ENCODE results near the gene DAAM2. TPM values are rescaled to one million over a fixed set of nuclear protein-coding genes. Genes with fewer than 3 reads are reported as not detected.

Gene DAAM2
- total RNA-seq, 6 experiments from 2014 or later: 1.6 to 9.8 (median 4.7) TPM

GRCh38 chr6:39801456-39802251 is 9.5 kb downstream of the DAAM2 start:
- H3K27me3 ChIP-seq: no peaks in the 10 kb centered on the region
- H3K4me3 ChIP-seq: no peak overlapping the region
- TF ChIP-seq POLR2A (IDR thresholded peaks at IDR 0.05): no peak
- no peak for TF ChIP-seq CTCF (IDR thresholded peaks at IDR 0.05)
- 26% methylated on average over 11 of the region's 11 CpGs for WGBS (ENCODE audit: insufficient coverage, low coverage, low lambda C conversion rate, missing lambda C conversion rate)
- no peaks in the 10 kb centered on the region for H3K36me3 ChIP-seq
- H3K27ac ChIP-seq: peak overlapping the region in 2 of 3 donors; percentile 26 to 77
- peak in 1 of 3 donors; percentile 56 for DNase-seq
- intact Hi-C loops (cut with DNase I): no loop called here
- H3K4me1 ChIP-seq: peaks cover 0 to 14% (median 4%) of the 10 kb centered on the region in 4 donors
- H3K9me3 ChIP-seq: no peaks in the 10 kb centered on the region
- ATAC-seq: peak; percentile 77 to 88 (median 82)

- H3K4me1 ChIP-seq: peaks cover 0 to 14% (median 4%) of the 10 kb centered on the region in 4 donors
- H3K36me3 ChIP-seq: no peaks in the 10 kb centered on the region
- no peak for ATAC-seq
- intact Hi-C loops (cut with DNase I): no loop called here
- H3K4me3 ChIP-seq: no peak overlapping the region
- no peak for DNase-seq
- H3K27me3 ChIP-seq: no peaks in the 10 kb centered on the region
- no peak overlapping the region for H3K27ac ChIP-seq
- TF ChIP-seq CTCF (IDR thresholded peaks at IDR 0.05) (no peak), POLR2A (IDR thresholded peaks at IDR 0.05) (no peak)
- no peaks in the 10 kb centered on the region for H3K9me3 ChIP-seq
- WGBS (ENCODE audit: insufficient coverage, low coverage, low lambda C conversion rate, missing lambda C conversion rate): 45% methylated on average over 2 of the region's 3 CpGs
These were observed 11.7 kb downstream of the DAAM2 start for GRCh38 chr6:39803872-39804271.

GRCh38 chr6:39804466-39805065 is 12.4 kb downstream of the DAAM2 start:
- ATAC-seq (peak in 1 of 4 donors; percentile 11), DNase-seq (no peak)
- no peaks in the 10 kb centered on the region for H3K9me3 ChIP-seq

GRCh38 chr6:39806278-39806677 is 14.1 kb downstream of the DAAM2 start:
- DNase-seq (no peak), ATAC-seq (no peak)
- WGBS (ENCODE audit: insufficient coverage, low coverage, low lambda C conversion rate, missing lambda C conversion rate): 50% methylated on average over 1 of the region's 1 CpG
- no peak for TF ChIP-seq POLR2A (IDR thresholded peaks at IDR 0.05)
- TF ChIP-seq CTCF (IDR thresholded peaks at IDR 0.05): no peak
- Histone ChIP-seq H3K27me3 (no peaks in the 10 kb centered on the region), H3K4me3 (no peak overlapping the region), H3K36me3 (no peaks in the 10 kb centered on the region), H3K4me1 (peaks cover 0 to 13% (median 4%) of the 10 kb centered on the region in 4 donors), H3K27ac (no peak overlapping the region), H3K9me3 (no peaks in the 10 kb centered on the region)
- intact Hi-C loops (cut with DNase I): no loop called here

More at GRCh38 chr6:39804466-39805065, 12.4 kb downstream of the DAAM2 start:
- no peak overlapping the region for H3K27ac ChIP-seq
- no peaks in the 10 kb centered on the region for H3K36me3 ChIP-seq
- H3K27me3 ChIP-seq: no peaks in the 10 kb centered on the region
- TF ChIP-seq CTCF (IDR thresholded peaks at IDR 0.05) (no peak), POLR2A (IDR thresholded peaks at IDR 0.05) (no peak)
- H3K4me1 ChIP-seq: peaks cover 0 to 14% (median 4%) of the 10 kb centered on the region in 4 donors
- no peak overlapping the region for H3K4me3 ChIP-seq
- WGBS (ENCODE audit: insufficient coverage, low coverage, low lambda C conversion rate, missing lambda C conversion rate): 77% methylated on average over 5 of the region's 5 CpGs
- intact Hi-C loops (cut with DNase I): no loop called here

Measured in right lobe of liver (tissue), 6 donors.